Measurements from ENCODE around the gene MAGI2.

Gene MAGI2

GRCh38 chr7:77989981-77990566 is 1463.4 kb downstream of the MAGI2 start:
- H3K27me3 ChIP-seq (ENCODE audit: low read length), result no peaks in the 10 kb centered on the region
- H3F3A ChIP-seq (ENCODE audit: insufficient read depth), result no peaks in the 10 kb centered on the region
- no peaks in the 10 kb centered on the region for H3K79me2 ChIP-seq (ENCODE audit: insufficient read depth, low read length)
- TF ChIP-seq EZH2phosphoT487 (conservative IDR thresholded peaks at IDR 0.05; ENCODE audit: low read length), result no peak
- TF ChIP-seq CTCF (IDR thresholded peaks at IDR 0.05; ENCODE audit: insufficient read depth, low read length, poor library complexity, severe bottlenecking), result peak; percentile 49
- no peak overlapping the region for H3K4me2 ChIP-seq (ENCODE audit: low read depth, low read length, poor library complexity, severe bottlenecking)
- no peaks in the 10 kb centered on the region for H4K20me1 ChIP-seq (ENCODE audit: low read depth, low read length)
- no peaks in the 10 kb centered on the region for H3K9me3 ChIP-seq (ENCODE audit: insufficient read depth, low read length)
- no peak overlapping the region for H3K27ac ChIP-seq (ENCODE audit: low read depth, low read length)
- H2AFZ ChIP-seq (ENCODE audit: low read depth, low read length, severe bottlenecking), result no peak overlapping the region
- H3K9me2 ChIP-seq (replicated peaks; ENCODE audit: insufficient read depth, low read length), result no peaks in the 10 kb centered on the region
- no peaks in the 10 kb centered on the region for H3K36me3 ChIP-seq (ENCODE audit: low read length)
- no peak overlapping the region for H3K4me3 ChIP-seq (ENCODE audit: insufficient read depth, low read length, poor library complexity, severe bottlenecking)
- H3K9ac ChIP-seq (ENCODE audit: low read length), result no peak overlapping the region

- Histone ChIP-seq H3F3A (ENCODE audit: insufficient read depth) (no peaks in the 10 kb centered on the region), H3K36me3 (ENCODE audit: low read length) (no peaks in the 10 kb centered on the region)
- TF ChIP-seq EZH2phosphoT487 (conservative IDR thresholded peaks at IDR 0.05; ENCODE audit: low read length), result no peak
- no peak for TF ChIP-seq CTCF (IDR thresholded peaks at IDR 0.05; ENCODE audit: insufficient read depth, low read length, poor library complexity, severe bottlenecking)
Observed at GRCh38 chr7:77985974-77986339, 1467.5 kb downstream of the MAGI2 start.

GRCh38 chr7:77985232-77985973 is 1468.1 kb downstream of the MAGI2 start:
- Histone ChIP-seq H3F3A (ENCODE audit: insufficient read depth) (no peaks in the 10 kb centered on the region), H2AFZ (ENCODE audit: low read depth, low read length, severe bottlenecking) (no peak overlapping the region), H3K36me3 (ENCODE audit: low read length) (no peaks in the 10 kb centered on the region), H3K27me3 (ENCODE audit: low read length) (no peaks in the 10 kb centered on the region), H4K20me1 (ENCODE audit: low read depth, low read length) (no peaks in the 10 kb centered on the region), H3K9me3 (ENCODE audit: insufficient read depth, low read length) (no peaks in the 10 kb centered on the region), H3K4me3 (ENCODE audit: insufficient read depth, low read length, poor library complexity, severe bottlenecking) (no peak overlapping the region), H3K9ac (ENCODE audit: low read length) (no peak overlapping the region), H3K27ac (ENCODE audit: low read depth, low read length) (no peak overlapping the region), H3K9me2 (replicated peaks; ENCODE audit: insufficient read depth, low read length) (no peaks in the 10 kb centered on the region), H3K79me2 (ENCODE audit: insufficient read depth, low read length) (no peaks in the 10 kb centered on the region), H3K4me2 (ENCODE audit: low read depth, low read length, poor library complexity, severe bottlenecking) (no peak overlapping the region)
- no peak for TF ChIP-seq CTCF (IDR thresholded peaks at IDR 0.05; ENCODE audit: insufficient read depth, low read length, poor library complexity, severe bottlenecking)
- no peak for TF ChIP-seq EZH2phosphoT487 (conservative IDR thresholded peaks at IDR 0.05; ENCODE audit: low read length)

More at GRCh38 chr7:77985974-77986339, 1467.5 kb downstream of the MAGI2 start:
- Histone ChIP-seq H4K20me1 (ENCODE audit: low read depth, low read length) (no peaks in the 10 kb centered on the region), H3K4me3 (ENCODE audit: insufficient read depth, low read length, poor library complexity, severe bottlenecking) (no peak overlapping the region), H3K27me3 (ENCODE audit: low read length) (no peaks in the 10 kb centered on the region), H3K9me2 (replicated peaks; ENCODE audit: insufficient read depth, low read length) (no peaks in the 10 kb centered on the region), H3K79me2 (ENCODE audit: insufficient read depth, low read length) (no peaks in the 10 kb centered on the region), H3K27ac (ENCODE audit: low read depth, low read length) (no peak overlapping the region), H3K4me2 (ENCODE audit: low read depth, low read length, poor library complexity, severe bottlenecking) (no peak overlapping the region), H2AFZ (ENCODE audit: low read depth, low read length, severe bottlenecking) (no peak overlapping the region), H3K9me3 (ENCODE audit: insufficient read depth, low read length) (no peaks in the 10 kb centered on the region), H3K9ac (ENCODE audit: low read length) (no peak overlapping the region)
